ENCODE measurements around the gene NF1. TPM values are rescaled to one million over a fixed set of nuclear protein-coding genes. Genes with fewer than 3 reads are reported as not detected.

The NF1 gene
- total RNA-seq, 1 experiment from 2014 or later, result 29.9 TPM

Other genes with a start within 250 kb of the NF1 start
- 14.0 and 19.4 TPM in 2 replicates for gene TEFM, start 188.7 kb upstream of the NF1 start, total RNA-seq (2014; rRNA removed; shearing (Covaris generic))
- gene ADAP2, start 173.0 kb upstream of the NF1 start, total RNA-seq (2014; rRNA removed; shearing (Covaris generic)), result 0.10 and 1.2 TPM in 2 replicates
- gene RNF135, start 123.9 kb upstream of the NF1 start, total RNA-seq (2014; rRNA removed; shearing (Covaris generic)), result 11.4 and 15.7 TPM in 2 replicates
- not detected in 2 replicates for gene OMG, start 202.3 kb downstream of the NF1 start, total RNA-seq (2014; rRNA removed; shearing (Covaris generic))
- gene EVI2B, start 219.1 kb downstream of the NF1 start, total RNA-seq (2014; rRNA removed; shearing (Covaris generic)), result 1.5 and 2.4 TPM in 2 replicates
- 7.4 and 7.7 TPM in 2 replicates for gene EVI2A, start 226.6 kb downstream of the NF1 start, total RNA-seq (2014; rRNA removed; shearing (Covaris generic))

All from M059J (cell line).